ENCODE measurements around the gene ANKIB1.
"Not testable (repeated sequence)": the region's sequence is repeated elsewhere in the genome, so short reads cannot be mapped to it uniquely, and the experiment has no call there.

ANKIB1 gene

GRCh38 chr7:92433019-92433418, 187.2 kb downstream of the ANKIB1 start:
- 92% methylated on average over 8 of the region's 8 CpGs for WGBS
- Histone ChIP-seq H3K36me3 (ENCODE audit: insufficient read depth, low read length) (no peaks in the 10 kb centered on the region), H3K9ac (ENCODE audit: low read depth, low read length) (no peak overlapping the region), H3K27ac (ENCODE audit: low read depth, low read length) (no peak overlapping the region), H3K9me3 (ENCODE audit: insufficient read depth, low read depth, low read length) (no peaks in the 10 kb centered on the region), H3K4me3 (ENCODE audit: low read length) (no peak overlapping the region), H3K4me1 (ENCODE audit: insufficient read depth, low read length) (peaks cover 14% of the 10 kb centered on the region), H3K27me3 (ENCODE audit: insufficient read depth, low read length) (no peaks in the 10 kb centered on the region)

GRCh38 chr7:92435542-92435941, 189.8 kb downstream of the ANKIB1 start:
- Histone ChIP-seq H3K9ac (ENCODE audit: low read depth, low read length) (no peak overlapping the region), H3K27me3 (ENCODE audit: insufficient read depth, low read length) (no peaks in the 10 kb centered on the region), H3K4me1 (ENCODE audit: insufficient read depth, low read length) (peaks cover 18% of the 10 kb centered on the region), H3K36me3 (ENCODE audit: insufficient read depth, low read length) (no peaks in the 10 kb centered on the region), H3K4me3 (ENCODE audit: low read length) (no peak overlapping the region), H3K27ac (ENCODE audit: low read depth, low read length) (no peak overlapping the region), H3K9me3 (ENCODE audit: insufficient read depth, low read depth, low read length) (no peaks in the 10 kb centered on the region)
- 100% methylated on average over 1 of the region's 2 CpGs for WGBS

GRCh38 chr7:92436612-92437445, 191.1 kb downstream of the ANKIB1 start:
- H3K27ac ChIP-seq (ENCODE audit: low read depth, low read length): peak overlapping the region; percentile 78
- 61% methylated on average over 6 of the region's 7 CpGs for WGBS
- H3K9me3 ChIP-seq (ENCODE audit: insufficient read depth, low read depth, low read length): no peaks in the 10 kb centered on the region
- H3K27me3 ChIP-seq (ENCODE audit: insufficient read depth, low read length): no peaks in the 10 kb centered on the region
- no peak overlapping the region for H3K9ac ChIP-seq (ENCODE audit: low read depth, low read length)
- no peaks in the 10 kb centered on the region for H3K36me3 ChIP-seq (ENCODE audit: insufficient read depth, low read length)
- H3K4me3 ChIP-seq (ENCODE audit: low read length): no peak overlapping the region
- peaks cover 22% of the 10 kb centered on the region for H3K4me1 ChIP-seq (ENCODE audit: insufficient read depth, low read length)

- H3K27ac ChIP-seq (ENCODE audit: low read depth, low read length): no peak overlapping the region
- no peak overlapping the region for H3K4me3 ChIP-seq (ENCODE audit: low read length)
- H3K36me3 ChIP-seq (ENCODE audit: insufficient read depth, low read length): no peaks in the 10 kb centered on the region
- no peak overlapping the region for H3K9ac ChIP-seq (ENCODE audit: low read depth, low read length)
- H3K9me3 ChIP-seq (ENCODE audit: insufficient read depth, low read depth, low read length): no peaks in the 10 kb centered on the region
- H3K4me1 ChIP-seq (ENCODE audit: insufficient read depth, low read length): peaks cover 22% of the 10 kb centered on the region
- H3K27me3 ChIP-seq (ENCODE audit: insufficient read depth, low read length): no peaks in the 10 kb centered on the region
- WGBS: 79% methylated on average over 6 of the region's 6 CpGs
Measured at GRCh38 chr7:92437956-92438491, 192.2 kb downstream of the ANKIB1 start.

- not testable (repeated sequence) for H3K9ac ChIP-seq (ENCODE audit: low read depth, low read length); H3K27me3 ChIP-seq (ENCODE audit: insufficient read depth, low read length); H3K4me3 ChIP-seq (ENCODE audit: low read length); H3K4me1 ChIP-seq (ENCODE audit: insufficient read depth, low read length); H3K9me3 ChIP-seq (ENCODE audit: insufficient read depth, low read depth, low read length); H3K27ac ChIP-seq (ENCODE audit: low read depth, low read length); H3K36me3 ChIP-seq (ENCODE audit: insufficient read depth, low read length)
- WGBS: 76% methylated on average over 2 of the region's 2 CpGs
Measured at GRCh38 chr7:92442720-92443119, 196.9 kb downstream of the ANKIB1 start.

GRCh38 chr7:92446869-92447344, 201.1 kb downstream of the ANKIB1 start:
- no peak overlapping the region for H3K27ac ChIP-seq (ENCODE audit: low read depth, low read length)
- peak overlapping the region; percentile 98; the same call in 1 of the 2 replicates for H3K9ac ChIP-seq (ENCODE audit: low read depth, low read length)
- no peaks in the 10 kb centered on the region for H3K27me3 ChIP-seq (ENCODE audit: insufficient read depth, low read length)
- H3K4me3 ChIP-seq (ENCODE audit: low read length): peak overlapping the region; percentile 99
- H3K36me3 ChIP-seq (ENCODE audit: insufficient read depth, low read length): peaks cover 33% of the 10 kb centered on the region
- WGBS: 57% methylated on average over 21 of the region's 21 CpGs
- H3K4me1 ChIP-seq (ENCODE audit: insufficient read depth, low read length): peaks cover 9% of the 10 kb centered on the region; the same call in 1 of the 2 replicates
- no peaks in the 10 kb centered on the region for H3K9me3 ChIP-seq (ENCODE audit: insufficient read depth, low read depth, low read length)

GRCh38 chr7:92447345-92448204, 201.8 kb downstream of the ANKIB1 start, which contains the start of gene GATAD1:
Gene GATAD1 (plus strand): TSS chr7:92447482. CDS start chr7:92447730, 248 bp downstream.
- H3K27ac ChIP-seq (ENCODE audit: low read depth, low read length): peak within 1 kb of the TSS; percentile 94
- peak within 1 kb of the TSS; percentile 99 for H3K4me3 ChIP-seq (ENCODE audit: low read length)

GRCh38 chr7:92448205-92448747, 202.5 kb downstream of the ANKIB1 start:
- 11% methylated on average over 11 of the region's 11 CpGs for WGBS
- H3K9ac ChIP-seq (ENCODE audit: low read depth, low read length): peak overlapping the region; percentile 98
- peaks cover 47% of the 10 kb centered on the region for H3K36me3 ChIP-seq (ENCODE audit: insufficient read depth, low read length)
- H3K9me3 ChIP-seq (ENCODE audit: insufficient read depth, low read depth, low read length): no peaks in the 10 kb centered on the region
- H3K4me3 ChIP-seq (ENCODE audit: low read length): peak overlapping the region; percentile 99
- no peaks in the 10 kb centered on the region for H3K27me3 ChIP-seq (ENCODE audit: insufficient read depth, low read length)
- peaks cover 9% of the 10 kb centered on the region; the same call in 1 of the 2 replicates for H3K4me1 ChIP-seq (ENCODE audit: insufficient read depth, low read length)
- H3K27ac ChIP-seq (ENCODE audit: low read depth, low read length): no peak overlapping the region; the same call in 1 of the 2 replicates

More at GRCh38 chr7:92447345-92448204, 201.8 kb downstream of the ANKIB1 start, which contains the start of gene GATAD1:
- Histone ChIP-seq H3K4me1 (ENCODE audit: insufficient read depth, low read length) (peaks cover 9% of the 10 kb centered on the region; the same call in 1 of the 2 replicates), H3K36me3 (ENCODE audit: insufficient read depth, low read length) (peaks cover 40% of the 10 kb centered on the region), H3K27me3 (ENCODE audit: insufficient read depth, low read length) (no peaks in the 10 kb centered on the region), H3K9me3 (ENCODE audit: insufficient read depth, low read depth, low read length) (no peaks in the 10 kb centered on the region), H3K9ac (ENCODE audit: low read depth, low read length) (peak within 1 kb of the TSS; percentile 98)
- WGBS: under 1% methylated on average over 87 of the region's 87 CpGs
